Measurements from ENCODE around the gene MICU1. TPM values are rescaled to one million over a fixed set of nuclear protein-coding genes. Genes with fewer than 3 reads are reported as not detected.

The MICU1 gene
- total and polyA plus RNA-seq, 12 donors: 34.2 to 54.1 (median 44.3) TPM

- WGBS, 2 donors: 76 to 79% methylated on average over 6 of the region's 6 CpGs
- Histone ChIP-seq H3K4me3 (no peak overlapping the region), H3K9me3 (no peaks in the 10 kb centered on the region), H3K27ac (peak overlapping the region in 1 of 10 donors; percentile 7), H3K36me3 (peaks cover 0 to 77% (median 8%) of the 10 kb centered on the region in 9 donors), H3K4me1 (peaks cover 0 to 27% (median 0%) of the 10 kb centered on the region in 9 donors), H3K27me3 (no peaks in the 10 kb centered on the region)
- TF ChIP-seq, protein P1, sequence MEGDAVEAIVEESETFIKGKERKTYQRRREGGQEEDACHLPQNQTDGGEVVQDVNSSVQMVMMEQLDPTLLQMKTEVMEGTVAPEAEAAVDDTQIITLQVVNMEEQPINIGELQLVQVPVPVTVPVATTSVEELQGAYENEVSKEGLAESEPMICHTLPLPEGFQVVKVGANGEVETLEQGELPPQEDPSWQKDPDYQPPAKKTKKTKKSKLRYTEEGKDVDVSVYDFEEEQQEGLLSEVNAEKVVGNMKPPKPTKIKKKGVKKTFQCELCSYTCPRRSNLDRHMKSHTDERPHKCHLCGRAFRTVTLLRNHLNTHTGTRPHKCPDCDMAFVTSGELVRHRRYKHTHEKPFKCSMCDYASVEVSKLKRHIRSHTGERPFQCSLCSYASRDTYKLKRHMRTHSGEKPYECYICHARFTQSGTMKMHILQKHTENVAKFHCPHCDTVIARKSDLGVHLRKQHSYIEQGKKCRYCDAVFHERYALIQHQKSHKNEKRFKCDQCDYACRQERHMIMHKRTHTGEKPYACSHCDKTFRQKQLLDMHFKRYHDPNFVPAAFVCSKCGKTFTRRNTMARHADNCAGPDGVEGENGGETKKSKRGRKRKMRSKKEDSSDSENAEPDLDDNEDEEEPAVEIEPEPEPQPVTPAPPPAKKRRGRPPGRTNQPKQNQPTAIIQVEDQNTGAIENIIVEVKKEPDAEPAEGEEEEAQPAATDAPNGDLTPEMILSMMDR (IDR thresholded peaks at IDR 0.05): no peak
- no peak for DNase-seq
- intact Hi-C loops (cut with DNase I): loop anchor here in 2 of 10 donors (10.0 kb wide), 1 partner anchor 199 kb away; no protein-coding TSS in a partner anchor
- no peak for ATAC-seq
These were observed 62.4 kb downstream of the MICU1 start for GRCh38 chr10:72563327-72563932.

DNA sequence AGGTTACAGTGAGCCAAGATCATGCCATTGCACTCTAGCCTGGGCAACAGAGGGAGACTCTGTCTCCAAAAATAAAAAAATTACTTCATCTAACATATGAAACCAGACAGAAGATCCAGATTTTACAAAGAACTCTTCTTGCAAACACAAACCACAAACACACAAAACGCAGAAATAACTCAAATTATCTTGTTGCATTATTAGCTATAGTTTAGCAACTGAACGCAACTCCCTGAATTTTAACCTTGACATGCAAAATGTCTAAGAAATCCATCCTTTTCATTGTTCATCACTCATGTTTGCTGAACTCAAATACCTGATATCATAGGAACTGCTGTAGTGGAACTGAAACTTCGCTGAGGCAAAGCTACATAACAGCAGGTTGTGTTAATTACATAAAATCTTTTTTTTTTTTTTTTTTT, 64.1 kb downstream of the MICU1 start:
- DNase-seq: no peak
- no peaks in the 10 kb centered on the region for H3K9me3 ChIP-seq
- intact Hi-C loops (cut with DNase I): loop anchor here in 2 of 10 donors (10.0 kb wide), 1 partner anchor 197 kb away; no protein-coding TSS in a partner anchor
- H3K4me3 ChIP-seq: no peak overlapping the region
- TF ChIP-seq, protein P1 (IDR thresholded peaks at IDR 0.05): no peak
- peaks cover 0 to 86% (median 8%) of the 10 kb centered on the region in 9 donors for H3K36me3 ChIP-seq
- H3K27ac ChIP-seq: no peak overlapping the region
- 93 to 95% methylated on average over 3 of the region's 3 CpGs for WGBS, 2 donors
- no peak for ATAC-seq
- no peaks in the 10 kb centered on the region for H3K27me3 ChIP-seq
- peaks cover 0 to 18% (median 0%) of the 10 kb centered on the region in 9 donors for H3K4me1 ChIP-seq

DNA sequence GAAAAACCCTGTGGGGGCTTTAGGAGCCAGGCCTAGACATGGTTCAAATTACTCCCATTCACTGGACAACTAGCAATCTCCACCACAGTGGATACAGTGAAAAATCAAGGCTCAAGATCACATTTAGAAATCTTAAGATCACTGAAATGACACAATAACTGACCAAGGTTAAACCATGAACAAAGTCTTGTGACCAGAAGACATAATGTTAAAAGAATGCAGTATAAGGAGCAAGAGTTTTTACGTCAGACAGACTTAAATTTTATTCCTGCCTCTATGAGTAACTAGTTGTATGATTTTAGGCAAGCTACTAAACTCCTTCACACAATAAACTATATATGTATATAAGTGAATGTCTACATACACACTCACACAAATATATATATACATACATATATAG, 68.5 kb downstream of the MICU1 start:
- Histone ChIP-seq H3K27me3 (no peaks in the 10 kb centered on the region), H3K9me3 (no peaks in the 10 kb centered on the region), H3K27ac (no peak overlapping the region), H3K4me3 (no peak overlapping the region), H3K4me1 (peaks cover 0 to 6% (median 0%) of the 10 kb centered on the region in 9 donors), H3K36me3 (peaks cover 0 to 64% (median 4%) of the 10 kb centered on the region in 9 donors)
- no peak for ATAC-seq
- WGBS, 2 donors: 90 to 100% methylated on average over 1 of the region's 1 CpG
- intact Hi-C loops (cut with DNase I): loop anchor here in 1 of 10 donors (10.0 kb wide), 1 partner anchor 173 kb away; no protein-coding TSS in a partner anchor
- DNase-seq: no peak
- TF ChIP-seq, protein P1 (IDR thresholded peaks at IDR 0.05): no peak

DNA sequence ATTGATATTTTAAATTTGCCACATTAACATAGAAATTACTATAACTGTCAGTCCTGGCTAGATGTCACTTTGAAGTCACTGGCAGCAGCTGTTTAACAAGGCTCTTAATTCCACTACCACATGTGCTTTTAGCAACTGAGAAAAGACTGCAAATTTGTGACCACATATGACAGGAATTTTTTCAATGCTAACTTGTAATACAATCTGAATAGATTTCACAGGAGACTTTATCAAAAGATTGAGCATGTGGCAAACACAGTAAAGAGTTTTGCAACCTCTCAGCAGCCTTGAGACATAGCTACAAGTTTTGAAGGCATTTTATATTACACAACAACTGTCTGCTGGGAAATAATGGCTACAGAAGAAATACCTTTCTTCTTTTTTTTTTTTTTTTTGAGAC, 73.0 kb downstream of the MICU1 start:
- TF ChIP-seq, protein P1 (IDR thresholded peaks at IDR 0.05): no peak
- Histone ChIP-seq H3K4me1 (peaks cover 0 to 6% (median 0%) of the 10 kb centered on the region in 9 donors), H3K9me3 (no peaks in the 10 kb centered on the region), H3K27ac (no peak overlapping the region), H3K27me3 (no peaks in the 10 kb centered on the region), H3K4me3 (no peak overlapping the region), H3K36me3 (peaks cover 0 to 58% (median 33%) of the 10 kb centered on the region in 9 donors)
- no peak for DNase-seq
- intact Hi-C loops (cut with DNase I): loop anchor here in 1 of 10 donors (10.0 kb wide), 1 partner anchor 168 kb away; no protein-coding TSS in a partner anchor
- peak in 1 of 8 donors; percentile 50 for ATAC-seq

All from heart right ventricle (tissue), 16 donors.